DOHH2 (cell line): Measurements from ENCODE around the gene LONRF3.

Source experiments
- H3F3A ChIP-seq: fragments of 200-600 bp; sonication (generic), shearing (Covaris generic); 2 replicates; pipeline ENCODE4 v1.6.0; 2016; ENCODE audit warnings: antibody characterized with exemption, mild to moderate bottlenecking; ENCODE audit not compliant: control insufficient read depth, insufficient read depth
- H3K27ac ChIP-seq: fragments of 200-600 bp; sonication (generic); 2 replicates; pipeline ENCODE4 v1.5.1; 2014; ENCODE audit warnings: low read depth, mild to moderate bottlenecking, low read length, moderate library complexity
- H3K27me3 ChIP-seq: fragments of 200-600 bp; sonication (generic); 2 replicates; pipeline ENCODE4 v1.6.1; 2014; ENCODE audit warnings: mild to moderate bottlenecking, low read length, mixed read lengths; ENCODE audit not compliant: control insufficient read depth
- H3K36me3 ChIP-seq: fragments of 200-600 bp; sonication (generic); 2 replicates; pipeline ENCODE4 v1.6.1; 2014; ENCODE audit warnings: mild to moderate bottlenecking, low read length, moderate library complexity, mixed read lengths; ENCODE audit not compliant: control insufficient read depth
- H3K4me1 ChIP-seq: fragments of 200-600 bp; sonication (generic); 2 replicates; pipeline ENCODE4 v1.6.1; 2014; ENCODE audit warnings: mild to moderate bottlenecking, low read length, mixed read lengths; ENCODE audit not compliant: control insufficient read depth
- H3K4me2 ChIP-seq: fragments of 200-600 bp; sonication (generic); 2 replicates; pipeline ENCODE4 v1.6.0; 2014; ENCODE audit warnings: mild to moderate bottlenecking, low read length, moderate library complexity
- H3K4me3 ChIP-seq: fragments of 200-600 bp; sonication (generic); 2 replicates; pipeline ENCODE4 v1.5.1; 2014; ENCODE audit warnings: mild to moderate bottlenecking, low read length, mixed read lengths
- H3K79me2 ChIP-seq: fragments of 200-600 bp; sonication (generic); 2 replicates; pipeline ENCODE4 v1.6.1; 2014; ENCODE audit warnings: mild to moderate bottlenecking, low read length, mixed read lengths; ENCODE audit not compliant: control insufficient read depth
- H3K9me2 ChIP-seq: fragments of 200-600 bp; sonication (generic); replicated peaks from 2 replicates; pipeline ENCODE4 v1.6.1; 2014; ENCODE audit warnings: mild to moderate bottlenecking, low read length, mixed read lengths; ENCODE audit not compliant: control insufficient read depth
- H3K9me3 ChIP-seq: fragments of 200-600 bp; sonication (generic); 2 replicates; pipeline ENCODE4 v1.6.1; 2014; ENCODE audit warnings: antibody characterized with exemption, low read length, mixed read lengths; ENCODE audit not compliant: control insufficient read depth, insufficient read depth
- H4K20me1 ChIP-seq: fragments of 200-600 bp; sonication (generic); 2 replicates; pipeline ENCODE4 v1.6.0; 2014; ENCODE audit warnings: low read depth, mild to moderate bottlenecking, antibody characterized with exemption, low read length, moderate library complexity; ENCODE audit not compliant: control insufficient read depth, insufficient read depth
- CTCF ChIP-seq: fragments of 200-600 bp; sonication (generic); IDR thresholded peaks from one replicate; pipeline ENCODE4 v1.5.1; 2014; ENCODE audit warnings: antibody characterized with exemption, mild to moderate bottlenecking, low read depth, low read length; ENCODE audit not compliant: poor library complexity, severe bottlenecking
- EZH2phosphoT487 ChIP-seq: fragments of 200-600 bp; sonication (generic); IDR thresholded peaks from 2 replicates; pipeline ENCODE4 v1.6.1; 2017; ENCODE audit warnings: borderline replicate concordance, mild to moderate bottlenecking, antibody characterized with exemption, low read length, moderate library complexity, mixed read lengths

Gene LONRF3

GRCh38 chrX:118974088-118974907 lies at the start of gene LONRF3:
Gene LONRF3, plus strand, starts transcription at chrX:118974618. Its CDS starts 163 bp downstream, at chrX:118974781.
- H4K20me1 ChIP-seq, result no peaks in the 10 kb centered on the region
- no peaks in the 10 kb centered on the region for H3K9me2 ChIP-seq
- H3K9me3 ChIP-seq, result no peaks in the 10 kb centered on the region
- no peak within 1 kb of the TSS for H3K27ac ChIP-seq
- H3K4me3 ChIP-seq, result no peak within 1 kb of the TSS
- H3K4me2 ChIP-seq, result no peak within 1 kb of the TSS
- peaks cover 3% of the 10 kb centered on the region; the same call in 1 of the 2 replicates for H3K27me3 ChIP-seq
- TF ChIP-seq CTCF (no peak), EZH2phosphoT487 (no peak)
- H3K79me2 ChIP-seq, result no peaks in the 10 kb centered on the region
- no peaks in the 10 kb centered on the region for H3F3A ChIP-seq
- H3K4me1 ChIP-seq, result no peaks in the 10 kb centered on the region
- H3K36me3 ChIP-seq, result no peaks in the 10 kb centered on the region

- H4K20me1 ChIP-seq, result no peaks in the 10 kb centered on the region
- H3K9me3 ChIP-seq, result no peaks in the 10 kb centered on the region
- no peaks in the 10 kb centered on the region for H3K27me3 ChIP-seq
- H3K4me1 ChIP-seq, result no peaks in the 10 kb centered on the region
- H3K9me2 ChIP-seq, result no peaks in the 10 kb centered on the region
- TF ChIP-seq CTCF (no peak), EZH2phosphoT487 (no peak)
- no peak overlapping the region for H3K4me2 ChIP-seq
- no peak overlapping the region for H3K4me3 ChIP-seq
- H3K79me2 ChIP-seq, result no peaks in the 10 kb centered on the region
- no peak overlapping the region for H3K27ac ChIP-seq
- no peaks in the 10 kb centered on the region for H3K36me3 ChIP-seq
- H3F3A ChIP-seq, result no peaks in the 10 kb centered on the region
Measured at GRCh38 chrX:118928151-118928550, 46.3 kb upstream of the LONRF3 start.

GRCh38 chrX:118935352-118935751 lies 39.1 kb upstream of the LONRF3 start:
- H4K20me1 ChIP-seq, result no peaks in the 10 kb centered on the region

More at GRCh38 chrX:118935352-118935751, 39.1 kb upstream of the LONRF3 start:
- Histone ChIP-seq H3K36me3 (no peaks in the 10 kb centered on the region), H3K9me2 (no peaks in the 10 kb centered on the region), H3K4me1 (no peaks in the 10 kb centered on the region), H3K4me2 (no peak overlapping the region), H3K27ac (no peak overlapping the region), H3K9me3 (no peaks in the 10 kb centered on the region), H3K27me3 (no peaks in the 10 kb centered on the region), H3K79me2 (no peaks in the 10 kb centered on the region), H3K4me3 (no peak overlapping the region), H3F3A (no peaks in the 10 kb centered on the region)
- TF ChIP-seq CTCF (no peak), EZH2phosphoT487 (no peak)
